Fibroblast of the aortic adventitia (primary cell): ENCODE results near the gene NIPAL4. TPM values are rescaled to one million over a fixed set of nuclear protein-coding genes. Genes with fewer than 3 reads are reported as not detected.

Experiments
- DNase-seq: peaks from one replicate; pipeline ENCODE4 v3.0.0-alpha.2; 2010; ENCODE audit warnings: low read depth
- H3K4me3 ChIP-seq: 2 replicates; pipeline ENCODE4 v1.5.1; 2011; ENCODE audit warnings: low read depth, mild to moderate bottlenecking, control low read depth, low read length, moderate library complexity
- CTCF ChIP-seq: IDR thresholded peaks from 2 replicates; pipeline ENCODE4 v1.5.1; 2011; ENCODE audit warnings: mild to moderate bottlenecking, low read length, control low read depth, inconsistent platforms; ENCODE audit not compliant: insufficient read depth
- total RNA-seq: library from RNA; depleted of rRNA; stranded (reverse); fragments of >200 nt; gene quantifications from 2 replicates; pipeline ENCODE4 v1.2.3, GENCODE V29; 2012; ENCODE audit warnings: low replicate concordance

NIPAL4 gene
- total RNA-seq, 1 donor: under 0.01 TPM

GRCh38 chr5:157451806-157452205, 8.2 kb upstream of the NIPAL4 start:
- no peak overlapping the region for H3K4me3 ChIP-seq
- no peak for DNase-seq
- TF ChIP-seq CTCF: no peak

DNA sequence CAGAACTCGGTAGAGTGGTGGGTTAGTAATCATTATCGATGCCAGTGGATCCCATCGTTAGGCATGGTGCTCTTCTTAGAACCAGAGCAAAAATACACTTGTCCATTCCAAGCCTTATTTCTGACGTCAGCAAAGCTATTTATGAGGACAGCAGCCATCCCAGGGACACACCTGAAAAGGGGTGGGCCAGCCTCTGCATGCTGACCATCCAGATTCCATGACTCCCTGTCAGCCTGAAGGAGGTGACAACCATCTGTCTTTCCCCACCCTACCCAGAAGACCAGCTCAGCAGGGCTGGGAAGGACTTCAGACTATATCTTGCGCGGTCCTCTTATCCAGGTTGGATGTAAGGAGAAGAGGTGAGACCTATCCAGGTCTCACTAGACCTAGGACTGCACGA, 5.7 kb upstream of the NIPAL4 start:
- H3K4me3 ChIP-seq: no peak overlapping the region
- TF ChIP-seq CTCF: no peak
- no peak for DNase-seq

DNA sequence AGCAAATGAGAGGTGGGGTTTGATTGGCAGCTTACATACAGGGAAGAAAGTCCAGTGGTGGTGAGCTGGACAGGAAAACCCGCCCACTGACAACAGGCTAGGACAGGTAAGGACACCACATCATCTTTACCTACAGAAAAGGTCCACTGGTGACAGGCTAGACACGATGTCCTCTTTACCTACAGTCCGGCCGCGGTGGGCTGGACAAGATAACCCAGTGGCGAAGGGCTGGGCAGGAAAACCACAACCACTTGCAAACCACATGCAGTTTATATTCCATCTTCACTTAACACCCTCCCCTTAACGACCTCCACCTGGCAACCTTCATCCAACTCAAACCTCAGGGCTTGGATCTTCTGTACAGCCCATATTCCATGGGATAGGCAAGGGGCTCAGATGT, 5.0 kb upstream of the NIPAL4 start:
- no peak for DNase-seq
- TF ChIP-seq CTCF: no peak
- H3K4me3 ChIP-seq: no peak overlapping the region

DNA sequence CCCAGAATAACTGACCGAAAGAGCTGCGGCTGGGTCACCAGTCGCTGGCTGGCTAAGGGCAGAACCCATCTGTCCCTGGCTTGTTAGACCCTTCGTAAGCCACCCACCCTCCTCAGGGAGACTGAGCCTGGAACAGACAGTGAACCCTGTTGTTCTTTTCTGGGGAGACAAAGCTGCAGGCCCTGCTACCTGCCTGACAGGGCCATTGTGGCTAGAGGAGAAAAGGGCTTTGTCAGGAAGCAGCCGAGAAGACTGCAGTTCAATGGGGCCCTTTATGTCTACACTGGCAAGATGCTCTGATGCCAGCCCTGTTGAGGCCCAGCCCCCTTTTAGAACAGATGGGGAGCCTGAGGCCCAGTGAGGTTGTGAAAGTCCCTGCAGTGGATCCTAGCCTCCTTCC, 3.7 kb upstream of the NIPAL4 start:
- no peak for TF ChIP-seq CTCF
- no peak for DNase-seq
- no peak overlapping the region for H3K4me3 ChIP-seq

DNA sequence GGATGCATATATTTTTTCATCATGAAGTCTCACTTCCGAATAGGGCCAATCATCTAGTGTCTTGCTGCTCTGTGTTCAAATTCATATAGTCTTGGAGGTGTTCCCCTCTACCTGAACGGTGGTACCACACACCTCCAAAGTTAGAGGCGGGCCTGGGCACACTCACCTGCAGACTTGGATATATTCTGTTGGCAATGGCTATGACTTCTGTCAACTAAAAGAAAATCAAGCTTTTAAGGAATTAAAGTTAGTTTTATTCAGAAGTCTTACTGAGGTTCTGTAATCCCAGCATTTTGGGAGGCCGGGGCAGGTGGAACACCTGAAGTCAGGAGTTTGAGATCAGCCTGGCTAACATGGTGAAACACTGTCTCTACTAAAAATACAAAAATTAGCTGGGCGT, 2.6 kb upstream of the NIPAL4 start:
- no peak for DNase-seq
- TF ChIP-seq CTCF: no peak
- H3K4me3 ChIP-seq: no peak overlapping the region

DNA sequence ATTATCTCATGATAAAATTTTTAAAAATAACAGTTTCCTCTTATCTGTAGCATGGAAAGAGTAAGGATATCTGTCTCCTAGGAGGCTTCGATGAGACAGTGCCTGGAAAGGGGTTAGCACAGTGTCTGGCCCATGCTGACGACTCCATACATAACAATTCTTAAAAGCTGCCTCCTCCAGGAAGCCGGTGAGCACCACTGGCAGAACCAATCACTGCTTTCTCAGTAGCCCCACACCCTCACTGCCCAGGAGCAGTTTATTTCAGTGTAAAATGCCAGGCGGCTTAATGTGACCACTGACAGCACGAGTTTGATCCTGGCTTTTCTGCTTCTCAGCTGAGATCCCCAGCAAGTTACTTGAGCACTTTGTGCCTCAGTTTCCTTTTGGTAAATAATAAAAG, 1.2 kb upstream of the NIPAL4 start:
- no peak for DNase-seq
- no peak overlapping the region for H3K4me3 ChIP-seq
- TF ChIP-seq CTCF: no peak
